SK-N-MC (cell line): ENCODE data around the gene ATP9B.

Source experiments
- DNase-seq: peaks from one replicate; pipeline ENCODE4 v3.0.0-alpha.2; 2011; ENCODE audit warnings: low read depth, low spot score
- H3K27ac ChIP-seq: fragments of 200-600 bp; sonication (generic); 2 replicates; pipeline ENCODE4 v1.5.1; 2016; ENCODE audit warnings: mixed run types
- H3K36me3 ChIP-seq: fragments of 200-600 bp; sonication (generic); 2 replicates; pipeline ENCODE4 v1.6.1; 2017; ENCODE audit warnings: antibody characterized with exemption, low read length, mixed read lengths; ENCODE audit not compliant: insufficient read depth
- H3K4me3 ChIP-seq: fragments of 200-600 bp; sonication (generic); 2 replicates; pipeline ENCODE4 v1.5.1; 2016
- H3K9ac ChIP-seq: fragments of 200-600 bp; sonication (generic); 2 replicates; pipeline ENCODE4 v1.8.0; 2017; ENCODE audit warnings: mixed run types, mixed read lengths; ENCODE audit not compliant: insufficient read length
- H3K9me3 ChIP-seq: fragments of 200-600 bp; sonication (generic); 2 replicates; pipeline ENCODE4 v1.6.1; 2017; ENCODE audit warnings: low read depth, mild to moderate bottlenecking, antibody characterized with exemption, low read length, moderate library complexity, mixed read lengths
- EZH2 ChIP-seq: fragments of 200-600 bp; sonication (generic); IDR thresholded peaks from one replicate; pipeline ENCODE4 v1.6.1; 2017; ENCODE audit warnings: antibody characterized with exemption
- FOXP2 ChIP-seq: optimal IDR thresholded peaks from 2 replicates; pipeline ENCODE3; 2011; ENCODE audit warnings: mild to moderate bottlenecking, moderate library complexity; ENCODE audit not compliant: insufficient read depth; ENCODE audit errors: extremely low read length, control extremely low read depth
- POLR2AphosphoS5 ChIP-seq: IDR thresholded peaks from 2 replicates; pipeline ENCODE4 v1.6.1; 2012; ENCODE audit warnings: mild to moderate bottlenecking, low read depth, low read length, borderline replicate concordance

The ATP9B gene

DNA sequence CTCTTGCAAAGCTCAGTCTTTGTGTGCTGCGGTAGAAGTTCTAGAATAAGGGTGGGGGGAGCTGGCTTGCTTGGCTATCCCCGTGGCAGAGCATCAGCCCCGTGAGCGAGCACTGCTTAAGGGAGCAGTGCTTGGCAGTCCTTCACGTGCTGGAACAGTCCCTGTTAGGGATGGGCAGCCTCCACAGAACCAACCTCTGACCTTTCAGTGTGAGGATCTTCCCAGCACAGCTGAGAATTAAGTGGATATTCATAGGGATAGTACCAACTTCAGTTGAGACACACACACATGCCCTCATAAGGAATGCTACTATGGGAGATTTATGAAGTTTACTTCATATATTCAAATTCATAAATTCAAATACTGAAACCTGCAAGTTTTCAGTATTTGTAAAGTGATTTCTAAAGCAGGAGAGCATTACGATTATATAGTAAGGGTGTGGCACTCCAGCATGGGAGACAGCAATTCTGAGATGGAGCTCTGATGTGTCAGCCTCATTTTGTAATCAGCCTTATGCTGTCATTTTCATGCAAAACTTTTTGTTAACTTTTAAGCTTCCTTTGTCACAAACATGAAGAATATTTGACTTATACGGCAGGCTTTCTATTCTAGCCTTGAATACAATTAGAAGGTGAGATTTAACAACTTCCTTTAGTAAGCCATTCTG is 39.5 kb downstream of the ATP9B start:
- no peak overlapping the region for H3K9ac ChIP-seq
- H3K36me3 ChIP-seq: no peaks in the 10 kb centered on the region
- H3K27ac ChIP-seq: no peak overlapping the region
- H3K4me3 ChIP-seq: no peak overlapping the region
- TF ChIP-seq EZH2 (no peak), POLR2AphosphoS5 (no peak), FOXP2 (no peak)
- no peak for DNase-seq
- H3K9me3 ChIP-seq: no peaks in the 10 kb centered on the region

GRCh38 chr18:79111483-79111882 is 42.3 kb downstream of the ATP9B start:
- no peak overlapping the region for H3K9ac ChIP-seq
- H3K36me3 ChIP-seq: no peaks in the 10 kb centered on the region; the same call in 1 of the 2 replicates
- H3K27ac ChIP-seq: no peak overlapping the region
- no peaks in the 10 kb centered on the region for H3K9me3 ChIP-seq
- TF ChIP-seq EZH2: no peak
- TF ChIP-seq POLR2AphosphoS5: no peak
- DNase-seq: no peak
- no peak overlapping the region for H3K4me3 ChIP-seq

DNA sequence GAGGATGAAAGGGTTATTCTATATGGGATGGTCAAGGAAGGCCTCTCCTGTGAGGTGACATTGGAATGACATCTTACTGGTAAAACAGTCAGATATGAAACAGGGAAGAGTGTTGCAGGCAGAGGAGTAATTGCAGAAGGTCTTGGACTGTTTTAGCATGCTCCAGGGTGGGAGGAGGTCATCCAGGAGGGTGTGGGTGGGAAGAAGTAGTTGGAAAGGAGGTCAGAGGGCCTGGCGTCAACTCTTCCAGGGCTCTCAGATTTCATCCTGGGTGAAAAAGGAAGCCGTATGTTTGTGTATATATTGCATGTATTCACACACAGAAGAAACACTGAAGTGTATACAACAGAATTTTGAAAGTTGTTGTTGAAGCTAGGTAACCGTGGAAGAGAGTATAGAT is 48.2 kb downstream of the ATP9B start:
- H3K4me3 ChIP-seq: no peak overlapping the region
- DNase-seq: no peak
- no peak overlapping the region for H3K27ac ChIP-seq
- H3K36me3 ChIP-seq: no peaks in the 10 kb centered on the region; the same call in 1 of the 2 replicates
- H3K9me3 ChIP-seq: no peaks in the 10 kb centered on the region
- no peak for TF ChIP-seq POLR2AphosphoS5
- TF ChIP-seq FOXP2: no peak
- TF ChIP-seq EZH2: no peak
- no peak overlapping the region for H3K9ac ChIP-seq

DNA sequence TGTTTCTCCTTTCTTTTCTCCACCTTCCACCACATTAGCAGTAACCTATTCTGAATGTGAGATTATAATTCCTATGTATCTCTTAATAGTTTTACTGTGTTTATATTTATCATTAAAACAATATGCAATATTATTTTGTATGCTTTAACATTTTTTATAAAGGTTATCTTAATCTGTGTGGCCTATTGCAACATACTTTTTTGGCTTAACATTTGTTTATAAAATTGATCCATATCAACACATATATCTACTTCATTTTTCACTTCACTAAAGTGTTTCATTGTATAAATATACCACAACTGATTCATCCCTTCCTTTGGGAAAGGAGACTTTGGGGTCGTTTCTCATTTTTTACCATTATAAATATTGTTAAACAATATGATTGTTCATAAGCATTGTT is 48.6 kb downstream of the ATP9B start:
- DNase-seq: no peak
- Histone ChIP-seq H3K4me3 (no peak overlapping the region), H3K27ac (no peak overlapping the region), H3K9ac (no peak overlapping the region), H3K9me3 (no peaks in the 10 kb centered on the region), H3K36me3 (no peaks in the 10 kb centered on the region; the same call in 1 of the 2 replicates)
- TF ChIP-seq EZH2: no peak
- no peak for TF ChIP-seq FOXP2
- no peak for TF ChIP-seq POLR2AphosphoS5

- Histone ChIP-seq H3K9me3 (no peaks in the 10 kb centered on the region), H3K4me3 (no peak overlapping the region), H3K36me3 (no peaks in the 10 kb centered on the region; the same call in 1 of the 2 replicates), H3K27ac (no peak overlapping the region), H3K9ac (no peak overlapping the region)
- DNase-seq: no peak
- TF ChIP-seq EZH2 (no peak), POLR2AphosphoS5 (no peak)
Measured at GRCh38 chr18:79118797-79119196, 49.6 kb downstream of the ATP9B start.

GRCh38 chr18:79121746-79122474 is 52.7 kb downstream of the ATP9B start:
- no peak for DNase-seq
- H3K36me3 ChIP-seq: no peaks in the 10 kb centered on the region
- H3K4me3 ChIP-seq: no peak overlapping the region
- TF ChIP-seq POLR2AphosphoS5 (no peak), EZH2 (no peak), FOXP2 (no peak)
- no peak overlapping the region for H3K27ac ChIP-seq
- H3K9ac ChIP-seq: no peak overlapping the region
- no peaks in the 10 kb centered on the region for H3K9me3 ChIP-seq

DNA sequence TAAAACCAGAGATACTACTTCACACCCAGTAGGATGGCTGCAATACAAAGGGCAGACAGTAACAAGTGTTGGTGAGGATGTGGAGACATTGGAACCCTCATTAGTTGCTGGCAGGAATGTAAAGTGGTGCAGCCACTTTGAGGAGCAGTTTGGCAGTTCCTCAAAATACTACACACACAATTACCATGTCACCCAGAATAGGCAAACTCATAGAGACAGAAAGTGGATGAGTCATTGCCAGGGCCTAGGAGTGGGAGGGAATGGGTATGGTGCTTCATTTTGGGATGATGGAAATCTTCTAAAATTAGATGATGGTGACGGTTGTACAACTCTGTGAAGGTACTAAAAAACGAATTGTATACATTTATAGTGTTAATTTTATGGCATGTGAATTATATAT is 54.8 kb downstream of the ATP9B start:
- no peaks in the 10 kb centered on the region for H3K36me3 ChIP-seq
- H3K9ac ChIP-seq: no peak overlapping the region
- no peak overlapping the region for H3K4me3 ChIP-seq
- H3K9me3 ChIP-seq: no peaks in the 10 kb centered on the region
- no peak for DNase-seq
- TF ChIP-seq POLR2AphosphoS5: no peak
- no peak for TF ChIP-seq FOXP2
- TF ChIP-seq EZH2: no peak
- no peak overlapping the region for H3K27ac ChIP-seq

- H3K36me3 ChIP-seq: no peaks in the 10 kb centered on the region
- no peak for TF ChIP-seq EZH2
- no peak for TF ChIP-seq FOXP2
- no peak for TF ChIP-seq POLR2AphosphoS5
- no peak overlapping the region for H3K27ac ChIP-seq
- no peak for DNase-seq
- H3K4me3 ChIP-seq: no peak overlapping the region
- no peak overlapping the region for H3K9ac ChIP-seq
- no peaks in the 10 kb centered on the region for H3K9me3 ChIP-seq
Measured at GRCh38 chr18:79129120-79129519, 59.9 kb downstream of the ATP9B start.
